ENCODE measurements around the gene CAMK4. TPM values are rescaled to one million over a fixed set of nuclear protein-coding genes. Genes with fewer than 3 reads are reported as not detected.

Gene CAMK4
- total RNA-seq, 1 experiment from 2014 or later = 10.2 TPM

GRCh38 chr5:111461934-111462333 is 237.8 kb downstream of the CAMK4 start:
- Histone ChIP-seq H2AFZ (ENCODE audit: low read depth, low read length, poor library complexity, severe bottlenecking) (no peak overlapping the region), H3K9me2 (ENCODE audit: insufficient read depth) (no peaks in the 10 kb centered on the region), H3K4me1 (ENCODE audit: control insufficient read depth in 1 of 2, insufficient read depth in 2 of 2, low read length in 2 of 2) (no peaks in the 10 kb centered on the region), H3K79me2 (ENCODE audit: insufficient read depth, low read length) (no peaks in the 10 kb centered on the region), H3K27ac (ENCODE audit: low read depth, low read length) (no peak overlapping the region), H3K9ac (ENCODE audit: low read length) (no peak overlapping the region), H3K9me3 (ENCODE audit: control insufficient read depth in 1 of 2, insufficient read depth in 1 of 2, low read depth in 1 of 2, low read length in 2 of 2) (no peaks in the 10 kb centered on the region; a peak in 1 of 4 replicates), H3K27me3 (ENCODE audit: insufficient read depth, low read length) (no peaks in the 10 kb centered on the region), H3K36me3 (ENCODE audit: control insufficient read depth in 1 of 2, insufficient read depth in 2 of 2, low read length in 2 of 2) (no peaks in the 10 kb centered on the region), H3K4me3 (replicated peaks in 1 of 2; ENCODE audit: low read depth in 1 of 2, low read length in 2 of 2) (no peak overlapping the region), H3K4me2 (ENCODE audit: low read length) (no peak overlapping the region), H4K20me1 (ENCODE audit: insufficient read depth) (no peaks in the 10 kb centered on the region)
- no TSS peak for BruUV-seq (replicated peaks)
- ATAC-seq (no peak), DNase-seq (ENCODE audit: low read depth, low spot score) (no peak)
- POLR2A ChIA-PET = no interaction called here
- RAD21 ChIA-PET (ENCODE audit: low non-redundant PET in 1 of 2, low total read pairs in 2 of 2, uncharacterized antibody in 2 of 2, unreplicated experiment in 2 of 2) = no interaction called here
- CTCF ChIA-PET = no interaction called here
- intact Hi-C loops (cut with micrococcal nuclease) = no loop called here
- TF ChIP-seq ATF3 (IDR thresholded peaks at IDR 0.05) (no peak), CBX3 (IDR thresholded peaks at IDR 0.05; ENCODE audit: low read depth) (no peak), SP1 (IDR thresholded peaks at IDR 0.05; ENCODE audit: low read depth) (no peak), EGR1 (IDR thresholded peaks at IDR 0.05; ENCODE audit: low read depth) (no peak), JUND (IDR thresholded peaks at IDR 0.05) (no peak), EZH2phosphoT487 (IDR thresholded peaks at IDR 0.05; ENCODE audit: borderline replicate concordance) (no peak), ZNF274 (IDR thresholded peaks at IDR 0.05; ENCODE audit: low read depth, low read length) (no peak), ZFX (IDR thresholded peaks at IDR 0.05) (no peak), CEBPB (IDR thresholded peaks at IDR 0.05; ENCODE audit: low read depth) (no peak), TCF7L2 (IDR thresholded peaks at IDR 0.05; ENCODE audit: borderline replicate concordance, extremely low read depth, insufficient read depth, insufficient read length) (no peak), SIN3A (IDR thresholded peaks at IDR 0.05; ENCODE audit: low read depth) (no peak), ELF1 (IDR thresholded peaks at IDR 0.05; ENCODE audit: borderline replicate concordance, low read depth) (no peak), POLR2A (IDR thresholded peaks at IDR 0.05; ENCODE audit: borderline replicate concordance, extremely low read depth, insufficient read depth, insufficient read length) (no peak), YY1 (IDR thresholded peaks at IDR 0.05; ENCODE audit: extremely low read depth, insufficient replicate concordance, low read depth, low read length) (no peak), POLR2AphosphoS5 (IDR thresholded peaks at IDR 0.05; ENCODE audit: low read depth, low read length) (no peak), RAD21 (IDR thresholded peaks at IDR 0.05; ENCODE audit: low read depth) (no peak), MAX (IDR thresholded peaks at IDR 0.05) (no peak), ZBTB33 (IDR thresholded peaks at IDR 0.05; ENCODE audit: extremely low read depth, insufficient replicate concordance, low read length) (no peak), CTCF (IDR thresholded peaks at IDR 0.05 in 2 of 3, conservative IDR thresholded peaks at IDR 0.05 in 1 of 3; ENCODE audit: borderline replicate concordance in 1 of 3, insufficient read depth in 1 of 3, low read depth in 2 of 3, low read length in 2 of 3) (no peak)

Data from HCT116 (cell line).